GM23248 (cell line): Measurements from ENCODE around the gene VAMP5. TPM values are rescaled to one million over a fixed set of nuclear protein-coding genes. Genes with fewer than 3 reads are reported as not detected.
A peak's percentile ranks its signal among the peaks of the same experiment; 100 is the strongest.

Source experiments
- DNase-seq: peaks from one replicate; pipeline ENCODE4 v3.0.0-alpha.2; 2015
- H2AFZ ChIP-seq: fragments of 200-600 bp; sonication (generic); 2 replicates; pipeline ENCODE4 v1.6.1; 2016; ENCODE audit warnings: antibody characterized with exemption
- H3F3A ChIP-seq: fragments of 200-600 bp; sonication (generic); 2 replicates; pipeline ENCODE4 v1.6.1; 2016; ENCODE audit warnings: mild to moderate bottlenecking, antibody characterized with exemption, mixed run types; ENCODE audit not compliant: insufficient read depth
- H3K27ac ChIP-seq: fragments of 200-600 bp; sonication (generic); 2 replicates; pipeline ENCODE4 v1.5.1; 2016; ENCODE audit warnings: mild to moderate bottlenecking
- H3K27me3 ChIP-seq: fragments of 200-600 bp; sonication (generic); replicated peaks from 2 replicates; pipeline ENCODE4 v1.6.1; 2016; ENCODE audit warnings: mild to moderate bottlenecking; ENCODE audit not compliant: insufficient read depth
- H3K36me3 ChIP-seq: fragments of 200-600 bp; sonication (generic); 2 replicates; pipeline ENCODE4 v1.6.1; 2016; ENCODE audit warnings: low read depth, mild to moderate bottlenecking
- H3K4me1 ChIP-seq: fragments of 200-600 bp; sonication (generic); 2 replicates; pipeline ENCODE4 v1.6.1; 2016; ENCODE audit warnings: mild to moderate bottlenecking; ENCODE audit not compliant: insufficient read depth
- H3K4me2 ChIP-seq: fragments of 200-600 bp; sonication (generic); one replicate; pipeline ENCODE4 v1.6.1; 2016; ENCODE audit warnings: mild to moderate bottlenecking; ENCODE audit not compliant: unreplicated experiment
- H3K4me3 ChIP-seq: fragments of 200-600 bp; sonication (generic); 2 replicates; pipeline ENCODE4 v1.5.1; 2016; ENCODE audit warnings: mild to moderate bottlenecking
- H3K79me2 ChIP-seq: fragments of 200-600 bp; sonication (generic); 2 replicates; pipeline ENCODE4 v1.6.1; 2016; ENCODE audit warnings: mild to moderate bottlenecking; ENCODE audit not compliant: insufficient read depth
- H3K9ac ChIP-seq: fragments of 200-600 bp; sonication (generic); 2 replicates; pipeline ENCODE4 v1.6.1; 2016; ENCODE audit warnings: mild to moderate bottlenecking
- H3K9me2 ChIP-seq: fragments of 200-600 bp; sonication (generic); 2 replicates; pipeline ENCODE4 v1.6.1; 2016; ENCODE audit warnings: mixed run types, mild to moderate bottlenecking, moderate library complexity; ENCODE audit not compliant: insufficient read depth
- H3K9me3 ChIP-seq: fragments of 200-600 bp; sonication (generic); one replicate; pipeline ENCODE4 v1.6.1; 2017; ENCODE audit warnings: low read depth
- H4K20me1 ChIP-seq: fragments of 200-600 bp; sonication (generic); 2 replicates; pipeline ENCODE4 v1.6.0; 2016; ENCODE audit not compliant: insufficient read depth
- EZH2 ChIP-seq: fragments of 200-600 bp; sonication (generic); IDR thresholded peaks from 2 replicates; pipeline ENCODE4 v1.6.1; 2018; ENCODE audit warnings: antibody characterized with exemption, mild to moderate bottlenecking; ENCODE audit not compliant: insufficient read depth, poor library complexity, severe bottlenecking
- EZH2phosphoT487 ChIP-seq: fragments of 200-600 bp; sonication (generic); IDR thresholded peaks from 2 replicates; pipeline ENCODE4 v1.6.1; 2018; ENCODE audit warnings: antibody characterized with exemption, moderate library complexity, mild to moderate bottlenecking, low read depth; ENCODE audit not compliant: insufficient read depth
- WGBS, 2 experiments: methylation state at CpG; one replicate each; pipeline ENCODE4 v1.1.6; 2015 to 2017; ENCODE audit warnings: low lambda C conversion rate in 2 of 2, low coverage in 1 of 2; ENCODE audit errors: missing lambda C conversion rate in 2 of 2; 5-methylcytosine and 5-hydroxymethylcytosine counted together
- in situ Hi-C: fragments of 300-500 bp; cut with MboI; formaldehyde crosslinking; loops from 2 replicates; pipeline ENCODE4 v1.15.0; 2020
- polyA plus RNA-seq: library from polyadenylated mRNA; unstranded; fragments of >200 nt; fragmentation: Nextera tagmentation; extraction: Ambion mirVana; gene quantifications from 2 replicates; pipeline ENCODE4 v1.2.1, GENCODE V29; 2016
- total RNA-seq: library from RNA; depleted of rRNA; stranded (reverse); fragments of >200 nt; shearing (Covaris generic); gene quantifications from 2 replicates; pipeline ENCODE4 v1.2.3, GENCODE V29; 2014

The VAMP5 gene
- total and polyA plus RNA-seq, 2 experiments from 2014 or later: 59.0 to 289 TPM

DNA sequence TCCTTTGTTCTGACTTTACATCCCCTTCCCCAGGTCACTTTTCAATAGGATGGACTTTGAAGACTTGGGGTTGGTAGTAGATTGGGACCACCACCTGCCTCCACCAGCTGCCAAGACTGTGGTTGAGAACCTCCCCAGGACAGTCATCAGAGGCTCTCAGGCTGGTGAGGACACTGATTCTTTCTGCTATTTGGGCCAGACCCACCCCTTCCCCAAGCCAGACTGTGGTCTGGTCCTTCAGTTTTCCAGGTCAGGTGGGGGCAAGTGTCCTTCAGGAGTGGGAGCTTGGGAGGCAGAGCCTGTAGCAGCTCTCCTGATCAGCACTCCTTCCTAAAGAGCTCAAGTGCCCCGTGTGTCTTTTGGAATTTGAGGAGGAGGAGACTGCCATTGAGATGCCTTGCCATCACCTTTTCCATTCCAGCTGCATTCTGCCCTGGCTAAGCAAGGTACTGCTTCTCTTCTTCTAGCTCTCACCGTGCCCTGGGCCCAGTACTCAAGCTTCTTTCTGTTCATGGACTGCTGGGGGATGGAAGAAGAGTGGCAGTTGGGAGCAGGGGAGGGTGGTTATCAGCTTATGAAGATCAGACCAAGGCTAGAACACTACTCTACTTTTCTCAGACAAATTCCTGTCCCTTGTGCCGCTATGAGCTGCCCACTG is 12.4 kb downstream of the VAMP5 start:
- peaks cover 67% of the 10 kb centered on the region for H3K79me2 ChIP-seq
- in situ Hi-C loops: no loop called here
- peak overlapping the region; percentile 79 for H3K4me3 ChIP-seq
- H3K36me3 ChIP-seq: peaks cover 8% of the 10 kb centered on the region; the same call in 1 of the 2 replicates
- no peaks in the 10 kb centered on the region for H3K27me3 ChIP-seq
- peak overlapping the region; percentile 83 for H3K4me2 ChIP-seq
- H3K27ac ChIP-seq: peak overlapping the region; percentile 89
- 64 to 69% methylated on average over 3 of the region's 3 CpGs for WGBS, 2 experiments
- peaks cover 15% of the 10 kb centered on the region for H3F3A ChIP-seq
- H3K9me3 ChIP-seq: no peaks in the 10 kb centered on the region
- peak overlapping the region; percentile 88 for H3K9ac ChIP-seq
- DNase-seq: peak; percentile 32
- H3K4me1 ChIP-seq: peaks cover 21% of the 10 kb centered on the region
- no peaks in the 10 kb centered on the region for H4K20me1 ChIP-seq
- H3K9me2 ChIP-seq: no peaks in the 10 kb centered on the region
- TF ChIP-seq EZH2phosphoT487 (no peak), EZH2 (no peak)
- H2AFZ ChIP-seq: no peak overlapping the region

GRCh38 chr2:85597241-85597640 is 13.0 kb downstream of the VAMP5 start:
- Histone ChIP-seq H3K36me3 (peaks cover 8% of the 10 kb centered on the region; the same call in 1 of the 2 replicates), H3K27me3 (no peaks in the 10 kb centered on the region), H3K9me3 (no peaks in the 10 kb centered on the region), H3F3A (peaks cover 10% of the 10 kb centered on the region), H3K9ac (peak overlapping the region; percentile 88; the same call in 1 of the 2 replicates), H3K4me1 (peaks cover 15% of the 10 kb centered on the region), H3K27ac (no peak overlapping the region), H3K4me2 (peak overlapping the region; percentile 83), H3K79me2 (peaks cover 61% of the 10 kb centered on the region), H4K20me1 (no peaks in the 10 kb centered on the region), H3K9me2 (no peaks in the 10 kb centered on the region), H3K4me3 (peak overlapping the region; percentile 79; the same call in 1 of the 2 replicates), H2AFZ (no peak overlapping the region)
- 62 to 68% methylated on average over 5 of the region's 5 CpGs for WGBS, 2 experiments
- TF ChIP-seq EZH2phosphoT487: no peak
- TF ChIP-seq EZH2: no peak
- in situ Hi-C loops: no loop called here
- no peak for DNase-seq

DNA sequence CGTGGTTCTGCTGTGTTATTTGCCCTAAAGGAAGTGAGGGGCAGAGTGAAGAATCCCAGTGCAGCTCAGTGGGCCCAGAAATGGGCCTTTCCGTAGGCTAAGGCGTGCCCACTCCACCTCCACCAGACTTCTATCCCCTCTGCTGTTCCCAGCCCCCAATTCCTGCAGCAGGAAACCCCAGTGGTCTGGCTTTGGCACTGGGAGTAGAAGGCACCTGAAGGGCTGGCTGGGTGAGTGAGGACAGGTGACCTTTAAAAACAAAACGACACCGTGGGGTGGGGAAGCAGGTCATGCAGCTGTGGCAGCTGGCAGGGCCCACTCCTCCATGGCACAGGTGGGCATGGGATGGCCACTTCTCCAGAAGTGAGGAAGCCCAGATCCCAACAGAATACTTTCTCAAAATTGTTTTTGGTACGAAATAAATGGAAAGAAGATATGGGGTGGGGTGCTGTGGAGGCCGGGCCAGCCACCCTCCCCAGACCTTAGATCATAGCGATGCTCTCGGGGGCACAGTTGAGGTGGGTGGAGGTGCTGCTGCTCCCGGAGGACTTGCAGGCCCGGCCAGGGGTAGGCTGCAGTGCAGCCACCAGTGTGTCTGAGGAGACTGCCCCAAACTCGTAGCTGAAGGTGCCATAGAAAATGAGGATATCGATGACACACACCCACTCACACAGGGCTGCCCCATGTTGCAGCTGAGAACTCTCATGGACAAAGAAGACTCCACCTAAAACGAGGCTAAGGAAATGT is 14.5 kb downstream of the VAMP5 start:
- H3K27ac ChIP-seq: no peak overlapping the region
- TF ChIP-seq EZH2phosphoT487 (no peak), EZH2 (no peak)
- no peak overlapping the region for H3K9ac ChIP-seq
- peaks cover 15% of the 10 kb centered on the region for H3F3A ChIP-seq
- peaks cover 50% of the 10 kb centered on the region for H3K79me2 ChIP-seq
- DNase-seq: no peak
- H3K9me3 ChIP-seq: no peaks in the 10 kb centered on the region
- H3K9me2 ChIP-seq: no peaks in the 10 kb centered on the region
- no peaks in the 10 kb centered on the region for H4K20me1 ChIP-seq
- H3K4me3 ChIP-seq: no peak overlapping the region
- H3K4me2 ChIP-seq: no peak overlapping the region
- H3K4me1 ChIP-seq: peaks cover 17% of the 10 kb centered on the region
- in situ Hi-C loops: no loop called here
- 74 to 75% methylated on average over 14 of the region's 14 CpGs for WGBS, 2 experiments
- no peak overlapping the region for H2AFZ ChIP-seq
- H3K27me3 ChIP-seq: no peaks in the 10 kb centered on the region
- H3K36me3 ChIP-seq: peaks cover 8% of the 10 kb centered on the region; the same call in 1 of the 2 replicates

DNA sequence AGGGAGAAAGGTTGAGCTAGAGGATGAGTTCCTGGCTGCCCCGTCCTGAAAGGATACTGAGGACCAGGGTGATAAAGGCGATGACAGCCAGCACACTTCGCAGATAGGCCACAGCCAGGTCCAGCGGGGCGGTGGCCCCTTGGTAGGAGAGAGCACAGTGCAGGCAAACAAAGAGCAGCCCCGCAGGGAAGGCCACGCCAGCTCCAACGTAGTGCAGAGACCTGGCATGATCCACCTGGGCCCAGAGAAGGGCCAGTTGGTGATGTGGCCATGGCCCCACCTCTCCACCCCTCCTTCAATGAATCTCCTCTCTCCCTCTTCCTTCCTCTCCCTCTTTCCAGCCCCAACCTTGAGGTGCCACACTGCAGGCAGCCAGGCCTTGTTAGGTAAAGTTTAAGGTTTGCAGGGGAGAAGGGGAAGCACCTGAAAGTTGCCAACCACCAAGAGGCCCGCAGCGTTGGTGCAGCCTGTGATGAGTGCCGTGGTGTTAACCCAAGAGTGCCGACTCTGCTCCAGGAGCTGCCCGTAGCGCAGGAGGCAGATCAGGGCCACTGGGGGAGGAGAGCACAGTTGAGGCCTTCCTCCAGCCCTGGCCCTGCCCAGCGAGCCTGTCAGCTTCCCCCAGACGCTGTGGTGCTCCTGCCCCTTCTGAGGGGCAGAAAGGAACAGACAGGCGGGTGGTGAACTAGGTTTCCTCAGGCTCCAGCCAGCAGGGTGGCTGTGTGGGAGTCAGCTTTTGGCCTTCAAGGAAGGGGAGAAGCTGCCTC is 15.4 kb downstream of the VAMP5 start:
- Histone ChIP-seq H3F3A (peaks cover 14% of the 10 kb centered on the region), H3K36me3 (peaks cover 8% of the 10 kb centered on the region; the same call in 1 of the 2 replicates), H3K9me2 (no peaks in the 10 kb centered on the region), H3K27ac (no peak overlapping the region), H2AFZ (no peak overlapping the region), H3K4me1 (peaks cover 20% of the 10 kb centered on the region), H3K79me2 (peaks cover 50% of the 10 kb centered on the region), H3K9ac (no peak overlapping the region), H3K9me3 (no peaks in the 10 kb centered on the region), H3K27me3 (no peaks in the 10 kb centered on the region), H4K20me1 (no peaks in the 10 kb centered on the region), H3K4me3 (no peak overlapping the region), H3K4me2 (no peak overlapping the region)
- 68 to 74% methylated on average over 15 to 17 of the region's 17 CpGs for WGBS, 2 experiments
- in situ Hi-C loops: no loop called here
- no peak for DNase-seq
- TF ChIP-seq EZH2 (no peak), EZH2phosphoT487 (no peak)
